ENCODE results near the gene PTPA. TPM values are rescaled to one million over a fixed set of nuclear protein-coding genes. Genes with fewer than 3 reads are reported as not detected.

Gene PTPA
- total and polyA plus RNA-seq, 9 of the 15 experiments (the other 6 are each of a cell fraction or from before 2014, with no cell fraction given) = 1.7 to 121 (median 72.6) TPM

DNA sequence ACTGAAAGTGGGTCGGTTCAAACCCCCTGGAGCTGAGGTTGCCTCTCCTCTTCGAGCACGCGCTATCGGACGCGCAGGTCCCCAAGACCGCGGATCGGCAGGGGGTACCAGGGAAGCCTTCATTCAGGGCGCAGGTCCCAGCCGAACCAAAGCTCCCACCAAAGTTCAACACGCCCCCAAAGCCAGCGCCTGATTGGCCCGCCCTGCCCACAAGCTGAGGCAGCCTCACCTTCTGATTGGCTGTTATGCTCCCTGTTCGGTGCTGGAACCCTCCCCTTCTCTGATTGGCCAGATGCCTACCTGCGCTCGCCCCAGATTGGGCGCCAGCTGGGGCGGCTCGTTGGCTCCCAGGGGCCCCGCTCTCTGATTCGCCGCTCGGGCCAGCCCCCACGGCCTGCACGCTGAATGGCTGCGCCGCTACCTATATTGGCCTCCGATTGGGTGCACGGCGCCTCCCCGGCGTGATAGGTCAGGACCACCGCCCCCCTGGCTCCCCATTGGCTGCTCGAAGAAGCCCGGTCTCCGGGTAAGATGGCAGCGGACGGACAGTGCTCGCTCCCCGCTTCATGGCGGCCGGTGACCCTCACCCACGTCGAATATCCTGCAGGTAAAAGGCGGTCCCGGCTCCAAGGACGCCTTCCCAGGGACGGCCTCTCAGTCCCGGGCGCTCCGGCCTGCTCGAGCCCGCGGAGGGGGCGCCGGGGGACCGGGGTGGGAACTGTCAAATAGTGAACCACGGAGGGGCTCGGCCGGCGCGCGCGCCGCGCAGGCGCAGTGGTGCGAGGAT is 30.4 kb upstream of the PTPA start, which contains the start of gene DOLPP1 (continued):
- TF ChIP-seq HMGN3 (IDR thresholded peaks at IDR 0.05; ENCODE audit: borderline replicate concordance, extremely low read depth, insufficient read length, low read depth, low read length) (peak; percentile 59), NKRF (IDR thresholded peaks at IDR 0.05; ENCODE audit: borderline replicate concordance) (peak; percentile 84; the same call in 1 of the 2 replicates), EZH2 (IDR thresholded peaks at IDR 0.05; ENCODE audit: borderline replicate concordance, low read depth, low read length) (peak; percentile 94), CBX8 (IDR thresholded peaks at IDR 0.05; ENCODE audit: borderline replicate concordance, extremely low read depth, low read depth, low read length, poor library complexity, severe bottlenecking) (no peak), SIRT6 (IDR thresholded peaks at IDR 0.05; ENCODE audit: low read depth, low read length) (no peak), CREM (IDR thresholded peaks at IDR 0.05; ENCODE audit: low read depth) (peak; percentile 84), ZBTB12 (CRISPR knock-in tag; IDR thresholded peaks at IDR 0.05) (peak; percentile 63), NONO (IDR thresholded peaks at IDR 0.05; ENCODE audit: low read depth in 2 of 2, low read length in 1 of 2) (0 out of 4 replicates have a peak, but pooled peaks of 1 of the 2 experiments have one; percentile 22), CC2D1A (IDR thresholded peaks at IDR 0.05) (peak; percentile 64; the same call in 1 of the 2 replicates), MXD1 (CRISPR knock-in tag; IDR thresholded peaks at IDR 0.05; ENCODE audit: borderline replicate concordance, poor library complexity, severe bottlenecking) (peak; percentile 37), FOXP1 (CRISPR knock-in tag; IDR thresholded peaks at IDR 0.05) (peak; percentile 46; the same call in 1 of the 2 replicates), MTA1 (IDR thresholded peaks at IDR 0.05; ENCODE audit: borderline replicate concordance) (peak; percentile 29; the same call in 1 of the 2 replicates)
- TF ChIP-seq, protein P1, sequence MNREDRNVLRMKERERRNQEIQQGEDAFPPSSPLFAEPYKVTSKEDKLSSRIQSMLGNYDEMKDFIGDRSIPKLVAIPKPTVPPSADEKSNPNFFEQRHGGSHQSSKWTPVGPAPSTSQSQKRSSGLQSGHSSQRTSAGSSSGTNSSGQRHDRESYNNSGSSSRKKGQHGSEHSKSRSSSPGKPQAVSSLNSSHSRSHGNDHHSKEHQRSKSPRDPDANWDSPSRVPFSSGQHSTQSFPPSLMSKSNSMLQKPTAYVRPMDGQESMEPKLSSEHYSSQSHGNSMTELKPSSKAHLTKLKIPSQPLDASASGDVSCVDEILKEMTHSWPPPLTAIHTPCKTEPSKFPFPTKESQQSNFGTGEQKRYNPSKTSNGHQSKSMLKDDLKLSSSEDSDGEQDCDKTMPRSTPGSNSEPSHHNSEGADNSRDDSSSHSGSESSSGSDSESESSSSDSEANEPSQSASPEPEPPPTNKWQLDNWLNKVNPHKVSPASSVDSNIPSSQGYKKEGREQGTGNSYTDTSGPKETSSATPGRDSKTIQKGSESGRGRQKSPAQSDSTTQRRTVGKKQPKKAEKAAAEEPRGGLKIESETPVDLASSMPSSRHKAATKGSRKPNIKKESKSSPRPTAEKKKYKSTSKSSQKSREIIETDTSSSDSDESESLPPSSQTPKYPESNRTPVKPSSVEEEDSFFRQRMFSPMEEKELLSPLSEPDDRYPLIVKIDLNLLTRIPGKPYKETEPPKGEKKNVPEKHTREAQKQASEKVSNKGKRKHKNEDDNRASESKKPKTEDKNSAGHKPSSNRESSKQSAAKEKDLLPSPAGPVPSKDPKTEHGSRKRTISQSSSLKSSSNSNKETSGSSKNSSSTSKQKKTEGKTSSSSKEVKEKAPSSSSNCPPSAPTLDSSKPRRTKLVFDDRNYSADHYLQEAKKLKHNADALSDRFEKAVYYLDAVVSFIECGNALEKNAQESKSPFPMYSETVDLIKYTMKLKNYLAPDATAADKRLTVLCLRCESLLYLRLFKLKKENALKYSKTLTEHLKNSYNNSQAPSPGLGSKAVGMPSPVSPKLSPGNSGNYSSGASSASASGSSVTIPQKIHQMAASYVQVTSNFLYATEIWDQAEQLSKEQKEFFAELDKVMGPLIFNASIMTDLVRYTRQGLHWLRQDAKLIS (CRISPR knock-in tag; IDR thresholded peaks at IDR 0.05) = 0 out of 2 replicates have a peak, but pooled peaks have one; percentile 23
- TF ChIP-seq, protein P2, sequence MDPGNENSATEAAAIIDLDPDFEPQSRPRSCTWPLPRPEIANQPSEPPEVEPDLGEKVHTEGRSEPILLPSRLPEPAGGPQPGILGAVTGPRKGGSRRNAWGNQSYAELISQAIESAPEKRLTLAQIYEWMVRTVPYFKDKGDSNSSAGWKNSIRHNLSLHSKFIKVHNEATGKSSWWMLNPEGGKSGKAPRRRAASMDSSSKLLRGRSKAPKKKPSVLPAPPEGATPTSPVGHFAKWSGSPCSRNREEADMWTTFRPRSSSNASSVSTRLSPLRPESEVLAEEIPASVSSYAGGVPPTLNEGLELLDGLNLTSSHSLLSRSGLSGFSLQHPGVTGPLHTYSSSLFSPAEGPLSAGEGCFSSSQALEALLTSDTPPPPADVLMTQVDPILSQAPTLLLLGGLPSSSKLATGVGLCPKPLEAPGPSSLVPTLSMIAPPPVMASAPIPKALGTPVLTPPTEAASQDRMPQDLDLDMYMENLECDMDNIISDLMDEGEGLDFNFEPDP (CRISPR knock-in tag; IDR thresholded peaks at IDR 0.05) = peak; percentile 92
